Measurements from ENCODE around the gene FCMR. TPM values are rescaled to one million over a fixed set of nuclear protein-coding genes. Genes with fewer than 3 reads are reported as not detected.

Gene FCMR
- total and polyA plus RNA-seq, 2 experiments from 2014 or later = 0.84 TPM; not detected in 1

GRCh38 chr1:206891412-206891811 is 30.3 kb downstream of the FCMR start (continued):
- no peak for TF ChIP-seq ZNF462 (CRISPR knock-in tag; IDR thresholded peaks at IDR 0.05)
- no peak for TF ChIP-seq CTCF (conservative IDR thresholded peaks at IDR 0.05; ENCODE audit: low read depth in 2 of 2)
- no peak for TF ChIP-seq ZNF331 (CRISPR knock-in tag; IDR thresholded peaks at IDR 0.05; ENCODE audit: low read depth)
- TF ChIP-seq ETS1 (IDR thresholded peaks at IDR 0.05) = no peak
